Stimulated activated CD8-positive, alpha-beta memory T cell treated with anti-CD3 and anti-CD28 coated beads, Interleukin-7, amount 100 ng/mL, for 48 hours (primary cell): ENCODE results near the gene KCNC4.
A peak's percentile ranks its signal among the peaks of the same experiment; 100 is the strongest.

Experiments
- DNase-seq, 2 donors: peaks; one replicate each; pipeline ENCODE4 v3.0.0-alpha.2; 2020; ENCODE audit warnings: low read depth in 1 of 2; ENCODE audit errors: extremely low read depth in 1 of 2

The KCNC4 gene

DNA sequence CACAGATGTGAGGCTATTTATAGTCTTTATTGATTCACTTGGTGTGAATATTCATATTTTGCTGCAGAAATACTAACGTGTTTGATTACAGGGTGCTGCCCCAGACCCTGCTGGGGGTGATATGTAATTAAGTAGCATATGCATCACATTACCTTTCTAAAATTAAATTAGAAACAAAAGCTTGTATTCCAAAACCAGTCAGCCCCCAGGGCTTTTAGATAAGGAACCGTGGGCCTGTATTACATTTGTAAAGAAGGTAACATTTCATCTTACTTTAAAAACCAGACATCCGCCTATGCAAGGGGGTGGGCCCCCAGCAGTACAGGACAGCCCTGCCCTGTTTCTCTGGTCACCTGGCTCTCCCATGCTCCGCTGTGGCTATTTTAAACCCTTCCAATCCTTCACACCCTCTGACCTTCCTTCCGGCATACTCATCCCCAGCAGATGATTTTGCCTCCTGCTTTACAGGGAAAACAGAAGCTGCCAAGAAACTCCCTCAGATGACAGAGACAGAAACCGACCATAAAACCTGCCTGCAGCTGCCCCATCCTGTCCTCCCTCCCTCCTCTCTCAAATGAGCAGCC is 22.0 kb upstream of the KCNC4 start:
- DNase-seq = no peak

DNA sequence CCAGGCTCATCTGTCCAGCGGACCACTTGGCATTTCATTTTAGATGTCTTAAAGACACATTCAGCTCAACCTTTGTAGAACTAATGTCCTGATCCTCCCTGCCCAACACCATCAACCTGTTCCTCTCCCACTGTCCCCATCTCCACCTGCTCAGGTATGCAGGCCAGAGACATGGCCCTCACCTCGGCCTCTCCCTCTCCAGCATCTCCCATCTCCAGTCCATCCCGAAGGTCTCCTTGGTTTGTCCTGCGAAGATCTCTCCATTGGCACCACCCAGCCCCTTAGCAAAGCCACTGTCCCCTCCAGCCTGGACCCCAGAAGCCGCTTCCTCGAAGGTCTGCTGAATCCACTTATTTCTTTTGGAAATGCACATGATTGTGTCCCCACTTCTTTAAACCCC is 20.9 kb upstream of the KCNC4 start:
- DNase-seq = no peak

GRCh38 chr1:110190282-110190929 is 19.7 kb upstream of the KCNC4 start:
- no peak for DNase-seq

- no peak for DNase-seq
Measured at GRCh38 chr1:110192541-110192940, 17.6 kb upstream of the KCNC4 start.

DNA sequence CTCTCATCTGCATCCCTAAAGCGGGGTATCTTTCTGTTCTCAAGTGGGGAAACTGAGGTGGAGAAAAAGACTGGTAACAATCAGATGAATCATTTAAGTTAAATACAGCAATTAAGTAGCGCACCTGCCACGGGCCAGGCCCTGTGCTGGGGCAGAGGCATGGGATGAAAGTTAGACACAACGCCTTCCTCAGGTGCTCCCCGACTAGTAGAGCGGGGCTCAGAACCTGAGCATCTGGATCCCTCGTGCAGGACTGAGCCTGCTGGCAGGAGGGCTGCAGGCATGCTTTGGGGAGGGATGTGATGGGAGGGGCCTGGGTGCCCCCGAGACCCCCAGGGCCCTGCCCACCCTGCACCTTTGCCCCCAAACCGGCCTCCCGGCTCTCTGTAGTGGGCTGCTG is 14.9 kb upstream of the KCNC4 start:
- no peak for DNase-seq

DNA sequence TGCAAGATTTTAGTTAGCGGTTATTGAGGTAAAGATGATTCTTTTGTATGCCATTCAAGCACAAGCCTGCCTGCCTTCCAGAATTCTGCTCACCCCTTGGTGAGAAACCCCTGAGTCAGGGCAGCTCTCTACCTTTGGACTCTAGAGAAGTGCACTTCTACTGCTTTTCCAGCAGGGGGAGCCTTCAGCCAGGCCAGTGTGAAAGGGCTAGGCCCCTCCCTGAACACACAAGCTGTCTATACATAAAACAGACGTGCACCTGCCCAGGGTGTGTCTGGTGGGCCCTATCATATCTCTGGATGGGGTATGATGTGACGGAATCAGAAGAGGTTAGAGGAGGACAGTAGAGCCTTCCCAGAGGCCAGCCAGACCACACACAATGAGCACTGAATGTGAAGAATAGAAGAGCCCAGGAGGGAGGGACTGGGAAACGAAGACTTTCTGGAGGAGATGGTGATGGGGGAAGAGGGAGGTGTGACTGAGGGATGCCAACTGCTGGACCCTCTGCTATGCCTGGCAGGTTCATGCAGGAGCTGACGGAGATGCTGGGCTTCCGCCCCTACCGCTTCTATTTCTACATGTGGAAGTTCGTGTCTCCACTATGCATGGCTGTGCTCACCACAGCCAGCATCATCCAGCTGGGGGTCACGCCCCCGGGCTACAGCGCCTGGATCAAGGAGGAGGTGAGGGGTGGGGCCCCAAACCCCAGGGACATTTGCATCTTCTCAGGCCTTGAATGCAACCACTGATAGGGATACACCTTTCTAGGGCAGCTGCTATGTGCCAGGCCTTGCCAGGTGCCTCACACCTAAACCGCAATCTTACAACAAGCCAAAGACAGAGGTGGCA is 13.0 kb upstream of the KCNC4 start:
- peak in 1 of 2 donors; percentile 25 for DNase-seq

- DNase-seq = no peak
Measured at GRCh38 chr1:110197905-110198629, 12.0 kb upstream of the KCNC4 start.

DNA sequence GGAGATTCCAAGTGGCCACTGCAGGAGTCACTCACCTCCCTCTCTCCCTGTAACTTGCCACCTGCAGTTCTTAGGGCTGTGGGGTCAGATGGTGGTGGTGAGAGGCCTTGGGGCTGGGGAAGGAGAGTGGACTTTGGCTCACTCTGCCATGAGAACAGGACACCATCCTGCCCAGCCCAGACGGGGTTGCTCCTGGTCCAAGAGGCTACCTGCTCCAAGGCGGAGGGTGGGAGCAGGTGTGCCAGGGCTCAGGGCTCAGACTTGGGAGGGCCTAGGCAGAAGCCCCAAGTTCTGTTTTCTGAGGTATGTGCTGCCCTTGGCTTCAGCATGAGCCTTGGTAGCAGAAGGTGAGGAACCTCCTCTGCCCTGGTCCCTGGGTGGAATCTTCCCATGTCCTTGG is 11.4 kb upstream of the KCNC4 start:
- DNase-seq = no peak

DNA sequence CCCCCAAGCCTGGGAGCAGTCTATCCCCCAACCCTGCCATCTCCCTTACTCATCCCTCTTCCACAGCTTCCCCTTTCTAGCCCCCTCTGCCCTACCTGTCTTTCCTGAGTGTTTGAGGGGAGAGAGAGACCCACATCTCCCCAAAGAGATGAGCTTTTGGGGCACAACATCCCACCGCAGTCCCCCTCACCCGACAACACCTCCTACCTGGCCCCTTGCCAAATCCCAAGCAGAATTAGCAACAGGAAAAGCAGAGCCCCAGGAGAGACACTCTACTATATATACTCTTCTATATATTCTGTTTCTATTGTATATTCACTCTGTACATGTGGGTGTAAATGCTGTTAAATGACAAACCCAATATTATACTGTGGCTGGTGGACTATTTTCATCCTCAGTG is 9.9 kb upstream of the KCNC4 start:
- DNase-seq = no peak

GRCh38 chr1:110200666-110201065 is 9.4 kb upstream of the KCNC4 start:
- DNase-seq = no peak

- DNase-seq = no peak
Measured at GRCh38 chr1:110201157-110201825, 8.8 kb upstream of the KCNC4 start.

DNA sequence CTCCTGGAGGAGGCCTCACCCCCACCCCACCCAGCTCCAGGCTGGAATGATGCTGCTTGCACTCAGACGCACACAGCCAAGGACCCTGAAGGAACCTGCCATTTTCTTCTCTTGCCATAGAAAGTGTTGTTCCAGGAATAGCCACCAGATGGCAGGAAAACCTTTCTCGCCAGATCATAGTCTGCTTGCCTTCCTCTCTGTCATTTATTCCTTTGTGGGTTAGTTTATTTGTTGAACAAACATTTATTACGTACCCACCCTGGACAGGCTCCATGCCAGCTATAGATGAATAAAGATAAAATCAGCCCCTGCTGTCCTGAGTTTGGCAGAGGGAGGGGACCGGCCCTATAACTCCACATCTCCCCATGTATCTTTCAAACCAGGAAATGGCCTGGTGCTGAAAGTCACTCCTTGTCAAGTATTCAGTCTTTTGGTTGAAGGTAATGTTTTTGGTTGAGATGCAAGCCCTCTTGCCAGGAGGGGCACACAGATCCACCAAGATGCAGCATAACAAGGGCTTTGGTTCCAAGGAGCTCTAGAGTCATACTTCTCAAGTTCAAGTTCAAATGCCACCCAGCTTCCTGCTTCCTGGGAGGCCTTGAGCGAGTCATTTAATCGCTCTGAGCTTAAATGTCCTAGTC is 7.0 kb upstream of the KCNC4 start:
- DNase-seq = peak in 1 of 2 donors; percentile 23

DNA sequence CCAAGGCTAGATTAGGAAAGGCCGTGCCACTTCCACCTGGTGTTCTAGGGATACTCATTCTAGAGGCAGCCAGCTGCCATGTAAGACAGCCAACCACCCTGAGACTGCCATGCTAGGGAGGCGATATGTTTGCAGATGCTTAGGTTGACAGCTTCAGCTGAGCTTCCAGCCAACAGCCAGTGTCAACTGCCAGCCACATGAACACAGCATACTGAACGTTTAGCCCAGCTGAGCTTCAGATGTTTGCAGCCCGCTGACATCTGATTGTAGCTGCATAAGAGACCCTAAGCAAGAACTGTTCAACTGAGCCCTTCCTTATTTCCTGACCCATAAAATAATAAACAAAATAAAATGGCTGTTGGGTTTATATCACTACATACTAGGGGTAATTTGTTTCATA is 5.0 kb upstream of the KCNC4 start:
- DNase-seq = no peak

- DNase-seq = no peak
Measured at GRCh38 chr1:110205591-110206155, 4.4 kb upstream of the KCNC4 start.

DNA sequence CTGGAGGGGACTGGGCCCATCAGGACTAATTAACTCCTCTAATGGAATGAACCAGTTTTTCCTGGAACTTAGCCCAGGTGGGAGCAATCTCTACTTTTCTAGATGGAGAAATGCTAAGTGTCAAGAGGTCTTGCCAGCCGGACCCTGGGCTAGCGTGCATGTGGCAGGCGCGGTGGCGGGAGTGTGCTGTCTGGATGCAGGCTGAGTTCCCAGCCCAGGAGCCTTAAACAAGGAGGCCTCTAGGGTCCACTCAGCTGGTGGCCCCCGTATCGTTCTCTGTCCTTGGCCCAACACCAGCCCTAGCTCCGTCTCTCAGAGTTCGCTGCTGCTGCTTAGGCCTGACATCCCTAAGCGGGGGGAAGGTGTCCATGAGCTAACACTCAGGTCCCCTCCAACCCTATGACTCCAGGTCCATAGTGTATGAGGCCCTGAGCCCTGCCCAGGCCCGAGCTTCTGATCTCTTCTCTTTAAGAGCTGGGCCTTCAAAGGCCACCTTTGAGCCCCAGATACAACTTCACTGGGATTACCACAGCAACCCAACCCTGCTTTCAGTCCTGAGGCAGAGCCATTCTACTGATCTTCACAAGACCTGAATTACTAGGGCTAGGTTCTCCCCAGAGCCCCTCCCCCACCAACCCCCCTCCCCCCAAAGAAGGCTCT is 3.7 kb upstream of the KCNC4 start:
- no peak for DNase-seq

GRCh38 chr1:110207831-110208230 is 2.3 kb upstream of the KCNC4 start:
- peak; percentile 39 to 67 for DNase-seq

DNA sequence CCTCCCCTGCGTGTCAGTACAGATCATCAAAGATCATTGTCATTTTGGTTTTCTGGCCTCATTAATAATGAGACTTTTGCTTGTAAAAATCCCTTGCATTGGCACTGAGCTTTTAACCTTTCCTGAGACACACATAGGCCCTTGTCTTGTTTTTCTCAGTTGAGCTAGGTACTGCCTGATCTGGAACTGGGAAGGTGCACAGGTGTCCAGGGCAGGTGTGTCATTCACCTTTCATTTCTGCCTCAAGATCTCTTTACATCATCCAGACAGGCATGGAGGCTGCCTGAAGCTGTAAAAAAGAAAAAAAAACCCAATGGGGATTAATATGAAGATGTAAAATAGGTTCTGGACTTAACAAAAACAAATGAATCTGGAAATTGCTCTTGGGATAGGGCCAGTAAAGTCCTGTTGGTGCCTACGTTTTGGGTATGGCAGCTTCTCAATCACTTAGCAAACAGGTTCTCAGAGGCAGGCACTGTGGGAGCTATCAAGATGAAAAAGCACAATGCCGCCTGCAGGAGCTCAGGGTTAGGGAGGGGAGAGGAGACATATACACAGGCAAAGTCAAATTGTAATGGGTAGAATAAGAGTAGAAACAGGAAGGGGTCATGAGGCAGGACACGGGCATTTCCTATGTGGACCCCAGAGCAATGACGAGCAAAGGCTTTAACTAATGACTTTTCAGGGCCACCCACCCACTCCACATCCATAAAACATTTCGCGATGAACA is 1.0 kb upstream of the KCNC4 start:
- DNase-seq = no peak

DNA sequence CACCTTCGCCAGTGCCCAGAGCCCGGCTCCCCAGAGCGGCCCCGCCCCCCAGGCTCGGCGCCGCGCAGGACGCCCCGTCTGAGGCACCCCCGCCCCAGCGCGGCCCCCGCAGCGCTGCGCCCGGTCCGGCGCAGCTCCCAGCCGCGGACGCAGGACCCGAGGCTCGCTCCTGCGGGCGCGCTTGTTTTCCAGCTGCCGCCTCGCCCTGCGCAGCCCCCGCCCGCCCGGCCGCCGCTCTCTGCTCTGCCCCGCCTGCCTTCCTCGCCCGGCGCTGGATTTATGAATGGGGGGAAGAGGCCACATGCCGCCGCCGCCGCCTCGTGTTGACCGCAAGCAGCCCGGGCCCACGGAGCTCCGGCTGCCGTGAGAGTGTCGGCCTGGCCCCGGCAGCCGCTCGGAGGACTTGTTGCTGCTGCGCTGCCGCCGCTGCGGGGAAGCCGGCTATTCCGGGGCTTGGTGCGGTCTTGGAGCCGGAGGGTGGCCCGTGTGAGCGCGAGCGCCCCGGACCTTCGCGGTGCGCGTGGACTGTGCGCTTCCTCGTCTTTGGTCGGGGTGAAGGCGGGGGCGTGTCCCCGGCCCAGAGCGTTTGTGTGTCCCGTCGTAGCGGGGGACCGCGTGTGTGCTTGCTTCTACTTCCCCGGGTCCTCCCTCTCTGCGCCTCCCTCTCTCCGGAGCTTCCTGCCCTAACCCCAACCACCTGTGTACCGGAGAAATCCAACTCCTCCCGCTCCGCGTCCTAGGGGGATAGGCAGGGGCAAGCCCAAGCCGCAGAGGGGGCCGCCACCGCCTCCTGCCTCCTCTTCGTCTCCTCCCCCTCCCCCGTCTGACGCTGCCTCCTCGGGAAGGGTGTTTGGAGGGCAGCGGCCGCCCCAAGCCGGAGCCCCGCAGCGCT is 736 bp downstream of the KCNC4 start:
- peak; percentile 19 to 37 for DNase-seq
